Common myeloid progenitor, CD34-positive (primary cell): ENCODE data around the gene MIOS.

Experiments used
- CTCF ChIA-PET: fragments of 350-600 bp; sonication (Branson Sonifier 250); formaldehyde crosslinking; loops from one replicate; lab custom pipeline; 2021; ENCODE audit warnings: antibody characterized with exemption; lab: Charles Lee
- POLR2A ChIA-PET: fragments of 350-600 bp; sonication (Branson Sonifier 250); formaldehyde crosslinking; loops from one replicate; lab custom pipeline; 2021; ENCODE audit warnings: antibody characterized with exemption; lab: Charles Lee
- DNase-seq, 3 donors: peaks; one replicate each; pipeline versions ENCODE4 v3.0.0 to v3.0.0-alpha.2; 2013
- H3K27ac ChIP-seq, 2 experiments: 1 replicate in 1 of 2; 2 replicates in 1 of 2; pipeline ENCODE4 v1.7.0; 2013; ENCODE audit warnings: inconsistent platforms in 2 of 2, low read length in 2 of 2, mild to moderate bottlenecking in 2 of 2, low read depth in 1 of 2, moderate library complexity in 1 of 2; ENCODE audit not compliant: severe bottlenecking in 2 of 2, insufficient read depth in 1 of 2, poor library complexity in 1 of 2
- H3K27me3 ChIP-seq, 5 experiments: replicated peaks in 2 of 5; 1 replicate in 3 of 5; 2 replicates in 2 of 5; pipeline versions ENCODE4 v1.6.1 to v1.7.0; 2013; ENCODE audit warnings: low read length in 4 of 5, mild to moderate bottlenecking in 2 of 5, moderate library complexity in 2 of 5, inconsistent platforms in 1 of 5; ENCODE audit not compliant: insufficient read depth in 5 of 5, control insufficient read depth in 4 of 5
- H3K36me3 ChIP-seq, 4 experiments: 1 replicate in 2 of 4; 2 replicates in 2 of 4; pipeline versions ENCODE4 v1.6.1 to v1.7.0; 2013; ENCODE audit warnings: low read length in 3 of 4, control low read depth in 1 of 4, mild to moderate bottlenecking in 1 of 4; ENCODE audit not compliant: control insufficient read depth in 4 of 4, insufficient read depth in 4 of 4
- H3K4me1 ChIP-seq, 4 experiments: 1 replicate in 3 of 4; 2 replicates in 1 of 4; pipeline versions ENCODE4 v1.6.1 to v1.7.1; 2013; ENCODE audit warnings: low read length in 3 of 4, mild to moderate bottlenecking in 3 of 4, control low read depth in 1 of 4, inconsistent platforms in 1 of 4, moderate library complexity in 1 of 4; ENCODE audit not compliant: control insufficient read depth in 4 of 4, insufficient read depth in 4 of 4; ENCODE audit errors: control extremely low read depth in 1 of 4
- H3K4me3 ChIP-seq, 7 experiments: 1 replicate in 4 of 7; 2 replicates in 3 of 7; pipeline versions ENCODE4 v1.5.1 to v1.7.0; 2013; ENCODE audit warnings: mild to moderate bottlenecking in 7 of 7, low read length in 6 of 7, moderate library complexity in 6 of 7, inconsistent platforms in 2 of 7, low read depth in 2 of 7, control low read depth in 1 of 7; ENCODE audit not compliant: insufficient read depth in 4 of 7, control insufficient read depth in 1 of 7; ENCODE audit errors: extremely low read depth in 1 of 7
- H3K9me3 ChIP-seq, 5 experiments: 1 replicate in 4 of 5; 2 replicates in 1 of 5; pipeline versions ENCODE4 v1.6.1 to v1.7.1; 2013; ENCODE audit warnings: low read length in 4 of 5, mild to moderate bottlenecking in 2 of 5, inconsistent platforms in 1 of 5, low read depth in 1 of 5, moderate library complexity in 1 of 5; ENCODE audit not compliant: control insufficient read depth in 4 of 5, insufficient read depth in 2 of 5; ENCODE audit errors: control extremely low read depth in 1 of 5
- WGBS: methylation state at CpG from one replicate; pipeline ENCODE4 v1.1.5; 2013; ENCODE audit not compliant: insufficient coverage; 5-methylcytosine and 5-hydroxymethylcytosine counted together

The MIOS gene

DNA sequence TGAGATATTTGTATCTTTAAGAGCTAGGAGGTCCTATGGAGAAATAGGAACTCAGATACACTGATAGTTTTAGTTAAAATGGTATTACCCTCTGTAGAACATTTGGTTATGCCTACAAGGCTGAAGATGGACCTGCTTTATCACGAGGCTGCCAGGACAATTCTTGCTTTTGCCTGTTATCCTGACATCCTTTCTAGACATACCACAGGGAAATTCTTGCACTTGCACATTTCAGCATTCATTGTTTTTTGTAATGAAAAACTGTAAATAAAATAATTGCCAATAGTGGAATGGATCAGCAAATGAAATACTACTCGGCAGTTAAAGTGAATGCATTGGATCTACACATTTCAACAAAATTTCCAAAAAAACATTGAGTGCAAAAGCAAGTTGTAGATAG, 40.7 kb upstream of the MIOS start:
- ChIA-PET CTCF (interaction anchor here (0.6 kb wide), 1 partner anchor 15 kb away, joined by 3 read pairs; no protein-coding TSS in a partner anchor), POLR2A (no interaction called here)
- 86% methylated on average over 1 of the region's 2 CpGs for WGBS
- DNase-seq = no peak
- Histone ChIP-seq H3K4me1 (peaks cover 0 to 3% (median 0%) of the 10 kb centered on the region in 4 experiments), H3K4me3 (no peak overlapping the region), H3K27ac (no peak overlapping the region), H3K9me3 (no peaks in the 10 kb centered on the region), H3K36me3 (no peaks in the 10 kb centered on the region), H3K27me3 (no peaks in the 10 kb centered on the region)

DNA sequence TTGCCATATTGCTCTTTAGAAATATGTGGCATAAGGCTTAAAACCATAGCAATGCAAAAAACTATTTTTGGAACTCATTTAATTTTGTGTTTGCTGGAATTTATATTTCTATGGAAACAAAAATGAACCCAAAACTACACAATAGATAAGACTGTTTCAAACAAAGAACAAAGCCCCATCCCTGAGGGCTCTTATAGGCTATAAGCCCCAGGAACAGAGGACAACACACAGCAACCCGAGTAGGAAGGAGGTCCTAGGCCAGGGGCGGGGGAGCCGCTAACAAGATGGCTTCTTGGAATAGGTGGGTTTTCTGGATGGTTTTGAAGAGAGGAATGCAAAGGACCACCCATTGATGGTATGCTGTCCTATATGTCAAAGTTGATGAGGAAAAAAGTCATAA, 39.6 kb upstream of the MIOS start:
- H3K27ac ChIP-seq = no peak overlapping the region
- no peak for DNase-seq
- H3K27me3 ChIP-seq = no peaks in the 10 kb centered on the region
- H3K36me3 ChIP-seq = no peaks in the 10 kb centered on the region
- no peak overlapping the region for H3K4me3 ChIP-seq
- WGBS = 100% methylated on average over 3 of the region's 3 CpGs
- ChIA-PET POLR2A (no interaction called here), CTCF (no interaction called here)
- H3K4me1 ChIP-seq = no peaks in the 10 kb centered on the region
- no peaks in the 10 kb centered on the region for H3K9me3 ChIP-seq

DNA sequence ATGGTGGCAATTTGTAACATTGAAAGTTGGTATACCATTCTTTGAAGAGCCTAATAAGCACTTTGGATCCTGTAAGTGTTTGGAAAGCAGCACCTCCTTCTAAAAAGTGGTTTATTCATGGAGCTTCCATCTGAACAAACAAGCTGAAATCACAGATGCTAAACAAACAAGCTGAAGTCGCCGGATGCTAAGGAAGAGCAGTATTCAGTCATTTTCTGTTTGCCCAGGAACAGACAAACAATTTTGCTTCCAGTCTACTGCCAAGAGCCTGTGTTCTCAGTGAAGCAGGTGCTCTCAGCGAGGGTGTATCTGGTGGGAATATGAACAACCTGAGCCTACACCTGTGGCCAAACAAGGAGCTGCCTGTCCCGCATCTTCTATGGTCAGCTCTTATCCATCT, 37.4 kb upstream of the MIOS start:
- no peaks in the 10 kb centered on the region for H3K4me1 ChIP-seq
- WGBS = 96% methylated on average over 4 of the region's 4 CpGs
- H3K4me3 ChIP-seq = no peak overlapping the region
- CTCF ChIA-PET = interaction anchor here (0.7 to 1.9 kb wide), 3 partner anchors 420 to 683 kb away, joined by 3 to 7 read pairs (median 3); no protein-coding TSS in a partner anchor
- no peaks in the 10 kb centered on the region for H3K27me3 ChIP-seq
- H3K27ac ChIP-seq = no peak overlapping the region
- POLR2A ChIA-PET = no interaction called here
- no peak for DNase-seq
- no peaks in the 10 kb centered on the region for H3K9me3 ChIP-seq
- no peaks in the 10 kb centered on the region for H3K36me3 ChIP-seq

DNA sequence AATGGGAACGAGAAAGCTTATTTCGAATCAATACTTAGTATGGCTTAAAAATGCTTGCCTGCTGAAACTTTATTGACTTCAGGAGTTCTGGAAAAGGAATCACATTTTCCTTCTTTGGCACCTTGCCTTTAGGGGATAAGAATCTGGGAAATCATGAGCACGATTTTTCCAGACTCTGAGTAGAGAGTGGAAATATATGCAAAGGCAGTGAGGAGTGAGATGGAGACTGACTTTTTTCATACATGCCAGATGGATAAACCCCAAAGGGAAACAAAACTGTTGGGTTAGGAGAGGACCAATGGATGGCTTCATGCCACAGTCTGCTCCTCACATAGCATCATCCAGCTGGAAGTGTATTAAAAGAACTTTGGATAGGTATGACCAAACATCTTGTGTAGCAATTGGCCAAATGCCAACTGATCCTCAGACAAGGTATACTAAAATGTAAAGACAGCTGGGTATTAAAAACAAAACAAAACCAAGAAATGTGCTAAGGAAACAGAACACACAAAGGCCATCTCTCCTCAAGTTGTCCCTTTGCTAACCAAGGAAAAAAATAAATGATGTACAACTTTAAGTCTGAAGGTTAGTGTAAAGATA, 32.8 kb upstream of the MIOS start:
- no peaks in the 10 kb centered on the region for H3K36me3 ChIP-seq
- ChIA-PET CTCF (no interaction called here), POLR2A (no interaction called here)
- no peaks in the 10 kb centered on the region for H3K4me1 ChIP-seq
- no peaks in the 10 kb centered on the region for H3K9me3 ChIP-seq
- DNase-seq = no peak
- H3K27me3 ChIP-seq = no peaks in the 10 kb centered on the region
- no peak overlapping the region for H3K4me3 ChIP-seq
- H3K27ac ChIP-seq = no peak overlapping the region
- 100% methylated on average over 1 of the region's 3 CpGs for WGBS

DNA sequence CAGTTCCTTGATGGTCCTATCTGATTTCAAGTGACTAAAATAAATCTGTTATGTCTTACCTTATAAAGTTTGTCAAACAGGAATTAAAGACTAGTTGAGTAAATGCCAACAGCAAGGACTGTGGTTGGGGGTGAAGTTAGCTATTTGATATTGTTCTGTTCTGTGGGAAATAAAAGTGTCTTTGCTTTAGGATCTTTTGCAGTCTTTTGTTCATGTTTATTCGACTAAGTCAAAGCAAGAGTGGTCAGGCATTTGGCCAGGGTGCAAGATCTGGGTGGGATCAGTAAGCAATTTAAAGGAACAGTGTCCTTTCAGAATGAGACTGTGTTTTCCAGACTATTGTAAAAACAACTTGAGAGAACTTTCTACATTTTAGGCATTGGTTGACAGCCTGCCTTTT, 31.0 kb upstream of the MIOS start, which contains the start of gene COL28A1:
TSS of gene COL28A1 (minus strand) at position 183 of the 400 bp plus-strand sequence. CDS start 2,998 bp downstream, outside the sequence.
- no peak for DNase-seq
- no peaks in the 10 kb centered on the region for H3K36me3 ChIP-seq
- POLR2A ChIA-PET = no interaction called here
- no peaks in the 10 kb centered on the region for H3K9me3 ChIP-seq
- no peaks in the 10 kb centered on the region for H3K4me1 ChIP-seq
- no peaks in the 10 kb centered on the region for H3K27me3 ChIP-seq
- no peak within 1 kb of the TSS for H3K4me3 ChIP-seq
- 86% methylated on average over 1 of the region's 1 CpG for WGBS
- CTCF ChIA-PET = interaction anchor here (1.0 kb wide), 1 partner anchor 354 kb away, joined by 3 read pairs; no protein-coding TSS in a partner anchor
- H3K27ac ChIP-seq = no peak within 1 kb of the TSS

DNA sequence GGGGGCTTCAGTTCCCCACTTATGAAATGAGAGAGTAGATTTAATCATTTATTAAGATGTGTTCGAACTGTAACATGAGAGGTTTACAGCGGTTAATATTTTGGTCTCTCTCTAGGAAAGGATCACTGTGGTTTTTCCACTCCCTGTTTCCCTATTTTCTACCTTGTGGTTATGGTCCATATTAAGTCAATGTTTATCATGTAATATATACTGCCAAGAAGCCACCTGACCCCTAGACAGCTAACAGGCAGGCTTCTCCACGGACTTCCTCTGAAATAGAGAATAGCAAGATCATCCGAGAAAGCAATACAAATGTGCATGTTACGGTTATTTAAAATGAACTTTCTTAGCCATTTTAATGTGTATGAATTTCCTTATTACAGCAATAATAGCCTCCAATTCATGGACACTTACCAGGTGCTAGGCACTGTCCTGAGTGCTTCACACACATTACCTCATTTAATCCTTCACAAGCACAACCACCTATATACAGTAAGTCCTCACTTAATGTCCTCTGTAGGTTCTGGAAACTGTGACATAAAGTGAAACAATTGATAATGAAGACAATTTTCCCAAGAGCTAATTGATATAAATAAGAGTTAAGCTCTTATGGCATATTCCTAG, 30.2 kb upstream of the MIOS start:
- ChIA-PET POLR2A (no interaction called here), CTCF (interaction anchor here (1.0 kb wide), 2 partner anchors 355 to 443 kb away, joined by 3 read pairs; no protein-coding TSS in a partner anchor)
- DNase-seq = no peak
- Histone ChIP-seq H3K4me3 (no peak overlapping the region), H3K27ac (no peak overlapping the region), H3K9me3 (no peaks in the 10 kb centered on the region), H3K36me3 (no peaks in the 10 kb centered on the region), H3K27me3 (no peaks in the 10 kb centered on the region), H3K4me1 (no peaks in the 10 kb centered on the region)
- 100% methylated on average over 2 of the region's 5 CpGs for WGBS

DNA sequence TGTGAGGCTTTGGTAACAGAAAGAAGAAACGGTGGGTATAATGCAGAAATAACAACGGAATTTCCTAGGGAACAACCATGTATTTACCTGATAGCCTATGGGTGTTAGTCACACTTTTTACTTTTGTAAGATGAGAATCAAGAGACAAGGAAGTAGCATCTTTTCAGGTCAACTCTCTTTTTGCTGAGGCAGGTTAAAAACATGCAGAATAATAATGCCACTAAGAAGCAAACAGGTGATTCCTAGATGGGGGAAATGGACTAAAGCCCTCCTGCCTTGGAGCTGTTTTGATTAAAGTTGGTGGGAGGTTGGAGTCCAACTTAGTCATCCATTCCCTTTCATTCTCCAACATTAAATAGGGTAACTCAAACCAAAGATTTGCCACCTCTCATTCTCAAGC, 29.0 kb upstream of the MIOS start:
- WGBS = 95% methylated on average over 2 of the region's 2 CpGs
- Histone ChIP-seq H3K4me1 (no peaks in the 10 kb centered on the region), H3K27me3 (no peaks in the 10 kb centered on the region), H3K4me3 (no peak overlapping the region), H3K9me3 (no peaks in the 10 kb centered on the region), H3K36me3 (no peaks in the 10 kb centered on the region), H3K27ac (no peak overlapping the region)
- no peak for DNase-seq
- POLR2A ChIA-PET = no interaction called here
- CTCF ChIA-PET = interaction anchor here (2.2 kb wide), 1 partner anchor 435 kb away, joined by 13 read pairs; no protein-coding TSS in a partner anchor
